LNCaP clone FGC (cell line): Measurements from ENCODE around the gene MRS2.
A peak's percentile ranks its signal among the peaks of the same experiment; 100 is the strongest.

Source experiments
- DNase-seq: peaks from one replicate; pipeline ENCODE4 v3.0.0-alpha.2; 2011; ENCODE audit warnings: low read depth
- H3K4me3 ChIP-seq: 2 replicates; pipeline ENCODE4 v1.5.1; 2011; ENCODE audit warnings: mild to moderate bottlenecking, low read depth, low read length, control low read depth
- CTCF ChIP-seq: IDR thresholded peaks from 2 replicates; pipeline ENCODE4 v1.5.1; 2012; ENCODE audit warnings: mild to moderate bottlenecking; ENCODE audit not compliant: control insufficient read depth, insufficient read depth; ENCODE audit errors: extremely low read depth

The MRS2 gene

GRCh38 chr6:24402697-24403500 is at the start of gene MRS2:
Gene MRS2, plus strand, starts transcription at chr6:24402936. Its CDS starts 111 bp downstream, at chr6:24403047.
- peak within 1 kb of the TSS; percentile 89 for H3K4me3 ChIP-seq
- no peak for TF ChIP-seq CTCF
- DNase-seq, result peak; percentile 94

GRCh38 chr6:24353861-24354260 is 48.9 kb upstream of the MRS2 start:
- H3K4me3 ChIP-seq, result no peak overlapping the region
- no peak for DNase-seq
- TF ChIP-seq CTCF, result no peak

- no peak for TF ChIP-seq CTCF
- no peak overlapping the region for H3K4me3 ChIP-seq
Observed at GRCh38 chr6:24355393-24355792, 47.3 kb upstream of the MRS2 start.

GRCh38 chr6:24356310-24356973 is 46.3 kb upstream of the MRS2 start:
- DNase-seq, result no peak
- no peak for TF ChIP-seq CTCF
- H3K4me3 ChIP-seq, result no peak overlapping the region

More at GRCh38 chr6:24355393-24355792, 47.3 kb upstream of the MRS2 start:
- no peak for DNase-seq

GRCh38 chr6:24357336-24358218 is 45.2 kb upstream of the MRS2 start, which contains the start of gene DCDC2:
Gene DCDC2, minus strand, starts transcription at chr6:24358059. Its CDS starts 309 bp downstream, at chr6:24357750.
- no peak for TF ChIP-seq CTCF
- no peak within 1 kb of the TSS for H3K4me3 ChIP-seq
- DNase-seq, result no peak

- no peak for TF ChIP-seq CTCF
- no peak for DNase-seq
- no peak overlapping the region for H3K4me3 ChIP-seq
Observed at GRCh38 chr6:24358219-24358821, 44.4 kb upstream of the MRS2 start.
